HepG2 (cell line): ENCODE results near the gene TAB3. TPM values are rescaled to one million over a fixed set of nuclear protein-coding genes. Genes with fewer than 3 reads are reported as not detected.

ENCODE experiments used
- ATAC-seq: fragments of 200-7000 bp; cut with Tn5 transposase; 3 replicates; pipeline ENCODE4 v1.9.1; 2020; ENCODE audit warnings: mild to moderate bottlenecking, moderate library complexity
- BruUV-seq: library from RNA; stranded (reverse); fragments of 400-500 nt; replicated peaks from 2 replicates; lab custom pipeline; 2021; lab: Mats Ljungman, UMichigan
- CTCF ChIA-PET: fragments of 300-600 bp; formaldehyde crosslinking; extraction: SDS; loops from one replicate; lab custom pipeline; 2021; ENCODE audit warnings: low total read pairs, inconsistent platforms, low intra/inter-chr PET ratio; lab: Yijun Ruan, JAX
- POLR2A ChIA-PET: fragments of 350-600 bp; sonication (Branson Sonifier 250); formaldehyde crosslinking; loops from one replicate; lab custom pipeline; 2020; ENCODE audit warnings: antibody characterized with exemption, inconsistent platforms; lab: Yijun Ruan, JAX
- DNase-seq: peaks from one replicate; pipeline ENCODE4 v3.0.0-alpha.2; 2015; ENCODE audit warnings: low spot score
- FAIRE-seq: peaks from 3 replicates; lab custom pipeline; 2011; peaks lifted over from hg19 to GRCh38; lab: Jason Lieb, UNC
- H2AFZ ChIP-seq: one replicate; pipeline ENCODE4 v1.6.1; 2011; ENCODE audit warnings: low read length, inconsistent platforms
- H3K27ac ChIP-seq: fragments of 300-600 bp; 3 replicates; pipeline ENCODE4 v1.8.0; 2011; ENCODE audit warnings: mixed run types, mild to moderate bottlenecking, mixed read lengths, low read length, inconsistent platforms; ENCODE audit not compliant: insufficient read depth; ENCODE audit errors: extremely low read length
- H3K27me3 ChIP-seq, 2 experiments: fragments of 200-600 bp in 1 of 2; 2 replicates in 1 of 2; 3 replicates in 1 of 2; pipeline versions ENCODE4 v1.6.0 to v1.8.0; 2011; ENCODE audit warnings: low read length in 2 of 2, mild to moderate bottlenecking in 2 of 2, moderate library complexity in 2 of 2, inconsistent platforms in 1 of 2; ENCODE audit not compliant: insufficient read depth in 2 of 2, control insufficient read depth in 1 of 2
- H3K36me3 ChIP-seq, 2 experiments: fragments of 200-600 bp in 1 of 2; replicated peaks in 1 of 2; 2 replicates in 1 of 2; 3 replicates in 1 of 2; pipeline versions ENCODE4 v1.5.1 to v1.8.0; 2011; ENCODE audit warnings: low read length in 2 of 2, inconsistent platforms in 1 of 2; ENCODE audit not compliant: insufficient read depth in 2 of 2, control insufficient read depth in 1 of 2
- H3K4me1 ChIP-seq: 2 replicates; pipeline ENCODE4 v1.5.1; 2012; ENCODE audit warnings: low read length, inconsistent platforms; ENCODE audit not compliant: insufficient read depth
- H3K4me2 ChIP-seq: 2 replicates; pipeline ENCODE4 v1.6.0; 2011; ENCODE audit warnings: low read depth, low read length, inconsistent platforms
- H3K4me3 ChIP-seq, 3 experiments: fragments of 200-600 bp in 1 of 3; sonication (generic), shearing (Covaris generic) in 1 of 3; replicated peaks in 1 of 3; 2 replicates each; pipeline ENCODE4 v1.5.1; 2011 to 2016; ENCODE audit warnings: low read length in 3 of 3, inconsistent platforms in 2 of 3, low read depth in 2 of 3, mild to moderate bottlenecking in 2 of 3, control low read depth in 1 of 3, mixed read lengths in 1 of 3; ENCODE audit not compliant: insufficient read depth in 1 of 3
- H3K79me2 ChIP-seq: one replicate; pipeline ENCODE4 v1.6.1; 2011; ENCODE audit warnings: low read length, inconsistent platforms; ENCODE audit not compliant: insufficient read depth
- H3K9ac ChIP-seq: 2 replicates; pipeline ENCODE4 v1.6.0; 2011; ENCODE audit warnings: mild to moderate bottlenecking, low read depth, low read length, inconsistent platforms; ENCODE audit not compliant: insufficient read depth
- H3K9me3 ChIP-seq: 2 replicates; pipeline ENCODE4 v1.5.1; 2012; ENCODE audit warnings: mild to moderate bottlenecking, low read length
- H4K20me1 ChIP-seq: 2 replicates; pipeline ENCODE4 v1.6.0; 2011; ENCODE audit warnings: inconsistent platforms, mild to moderate bottlenecking, low read length, moderate library complexity; ENCODE audit not compliant: insufficient read depth
- AGO1 ChIP-seq: fragments of 200-400 bp; formaldehyde crosslinking; IDR thresholded peaks from 2 replicates; pipeline ENCODE4 v1.6.1; 2017; ENCODE audit warnings: mild to moderate bottlenecking, low read depth, low read length, moderate library complexity; ENCODE audit not compliant: poor library complexity, severe bottlenecking
- CBX5 ChIP-seq: sonication (generic); formaldehyde crosslinking; IDR thresholded peaks from 2 replicates; pipeline ENCODE4 v1.4.0; 2020; ENCODE audit warnings: missing genetic modification reagents, borderline replicate concordance
- CHD4 ChIP-seq: fragments of 200-600 bp; sonication (generic); IDR thresholded peaks from 2 replicates; pipeline ENCODE4 v1.7.0; 2017; ENCODE audit warnings: mild to moderate bottlenecking, low read length, borderline replicate concordance
- NR3C1 ChIP-seq: sonication (generic); formaldehyde crosslinking; IDR thresholded peaks from 2 replicates; pipeline ENCODE4 v1.4.0; 2020; ENCODE audit warnings: missing genetic modification reagents
- SMAD1 ChIP-seq: sonication (generic); formaldehyde crosslinking; IDR thresholded peaks from 2 replicates; pipeline ENCODE4 v1.4.0; 2020; ENCODE audit warnings: missing genetic modification reagents, low read depth, mild to moderate bottlenecking, borderline replicate concordance
- SMYD3 ChIP-seq: sonication (generic); formaldehyde crosslinking; IDR thresholded peaks from 2 replicates; pipeline ENCODE4 v1.8.1; 2023; ENCODE audit warnings: mild to moderate bottlenecking, missing genetic modification reagents
- SRSF1 ChIP-seq: fragments of 200-400 bp; formaldehyde crosslinking; optimal IDR thresholded peaks from 2 replicates; pipeline ENCODE3; 2017; ENCODE audit warnings: mild to moderate bottlenecking, low read depth, low read length, moderate library complexity
- ZNF136 ChIP-seq: sonication (generic); formaldehyde crosslinking; IDR thresholded peaks from 2 replicates; pipeline ENCODE4 v1.8.1; 2022; ENCODE audit warnings: low read depth, mild to moderate bottlenecking, moderate library complexity, missing genetic modification reagents
- ZNF572 ChIP-seq: sonication (generic); formaldehyde crosslinking; IDR thresholded peaks from 2 replicates; pipeline ENCODE4 v1.5.1; 2020; ENCODE audit warnings: mild to moderate bottlenecking, missing genetic modification reagents
- ZNF589 ChIP-seq: sonication (generic); formaldehyde crosslinking; conservative IDR thresholded peaks from 2 replicates; pipeline ENCODE4 v1.8.0; 2022; ENCODE audit warnings: mild to moderate bottlenecking, moderate library complexity, missing genetic modification reagents
- WGBS: methylation state at CpG from one replicate; pipeline ENCODE4 v1.1.6; 2017; ENCODE audit warnings: low lambda C conversion rate; 5-methylcytosine and 5-hydroxymethylcytosine counted together
- in situ Hi-C: cut with HindIII; loops from 2 replicates; pipeline ENCODE4 v1.10.0; 2017; ENCODE audit warnings: low pct_unique_long_range_greater_than_20kb; ENCODE audit not compliant: extremely low pct_ligation_motif_present
- intact Hi-C: fragments of 100-400 bp; cut with micrococcal nuclease; formaldehyde crosslinking; loops from one replicate; pipeline ENCODE4 v1.10.0; 2022; ENCODE audit not compliant: unreplicated experiment
- polyA plus RNA-seq, 8 experiments: library from polyadenylated mRNA; depleted of rRNA in 3 of 8; stranded (reverse) in 7 of 8; unstranded in 1 of 8; fragments of >200 nt; fragmentation: Illumina TruSeq in 4 of 8; extraction: Trizol in 4 of 8; gene quantifications; 2 replicates each; pipeline versions ENCODE4 v1.2.1 to v1.2.3, GENCODE V29; 2011 to 2016; ENCODE audit warnings: low read depth in 4 of 8, missing spikeins in 1 of 8, mixed read lengths in 1 of 8; ENCODE audit not compliant: insufficient read depth in 1 of 8
- total RNA-seq, 5 experiments: library from RNA; depleted of rRNA; stranded (reverse); fragments of >200 nt; fragmentation: Illumina TruSeq; extraction: Trizol; gene quantifications; 2 replicates each; pipeline ENCODE4 v1.2.3, GENCODE V29; 2016; ENCODE audit warnings: low read depth in 1 of 5
- TF ChIP-seq, protein P1 (sequence below): sonication (generic); formaldehyde crosslinking; conservative IDR thresholded peaks from 2 replicates; pipeline ENCODE4 v1.4.0; 2020; ENCODE audit warnings: mild to moderate bottlenecking, missing genetic modification reagents, moderate library complexity
- TF ChIP-seq, protein P2 (sequence below): sonication (generic); formaldehyde crosslinking; IDR thresholded peaks from 2 replicates; pipeline ENCODE4 v1.8.1; 2022; ENCODE audit warnings: low read depth, mild to moderate bottlenecking, missing genetic modification reagents

TAB3 gene
- total and polyA plus RNA-seq, 2 of the 13 experiments (the other 11 are each of a cell fraction or from before 2014, with no cell fraction given) = 27.2 to 59.8 TPM

DNA sequence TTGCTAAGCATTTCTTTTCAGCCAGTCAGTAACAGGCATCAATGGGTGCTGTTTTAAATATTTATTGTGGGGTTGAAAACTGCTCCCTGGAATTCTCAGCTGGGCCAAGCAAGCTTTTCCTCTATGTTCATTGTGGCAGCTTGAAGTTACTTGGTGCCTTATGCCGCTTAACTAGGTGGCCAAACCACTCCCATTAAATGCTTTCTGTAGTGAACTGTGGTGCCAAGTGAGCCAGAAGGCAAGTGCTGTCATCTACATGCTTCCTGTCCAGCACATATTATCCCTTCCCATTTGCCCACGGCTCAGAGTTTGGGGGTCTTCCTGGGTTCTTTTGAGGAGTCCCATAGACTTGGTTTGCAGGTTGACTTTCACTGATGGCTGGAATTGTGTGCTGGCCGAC lies 64.8 kb downstream of the TAB3 start:
- Histone ChIP-seq H3K4me3 (no peak overlapping the region), H3K79me2 (no peaks in the 10 kb centered on the region), H3K9ac (no peak overlapping the region), H3K9me3 (no peaks in the 10 kb centered on the region), H3K4me1 (0 out of 2 replicates have a peak, but pooled peaks cover 9% of the 10 kb centered on the region), H3K4me2 (no peak overlapping the region), H3K27ac (no peak overlapping the region), H4K20me1 (no peaks in the 10 kb centered on the region), H2AFZ (no peak overlapping the region), H3K36me3 (no peaks in the 10 kb centered on the region), H3K27me3 (no peaks in the 10 kb centered on the region)
- no TSS peak for BruUV-seq
- intact Hi-C loops = loop anchor here (5.0 kb wide), 1 partner anchor 213 kb away; no protein-coding TSS in a partner anchor
- no peak; the same call in 1 of the 3 replicates for ATAC-seq
- ChIA-PET CTCF (no interaction called here), POLR2A (no interaction called here)
- DNase-seq = no peak
- WGBS = 50% methylated on average over 2 of the region's 3 CpGs
- no peak for FAIRE-seq
- TF ChIP-seq, protein P1, sequence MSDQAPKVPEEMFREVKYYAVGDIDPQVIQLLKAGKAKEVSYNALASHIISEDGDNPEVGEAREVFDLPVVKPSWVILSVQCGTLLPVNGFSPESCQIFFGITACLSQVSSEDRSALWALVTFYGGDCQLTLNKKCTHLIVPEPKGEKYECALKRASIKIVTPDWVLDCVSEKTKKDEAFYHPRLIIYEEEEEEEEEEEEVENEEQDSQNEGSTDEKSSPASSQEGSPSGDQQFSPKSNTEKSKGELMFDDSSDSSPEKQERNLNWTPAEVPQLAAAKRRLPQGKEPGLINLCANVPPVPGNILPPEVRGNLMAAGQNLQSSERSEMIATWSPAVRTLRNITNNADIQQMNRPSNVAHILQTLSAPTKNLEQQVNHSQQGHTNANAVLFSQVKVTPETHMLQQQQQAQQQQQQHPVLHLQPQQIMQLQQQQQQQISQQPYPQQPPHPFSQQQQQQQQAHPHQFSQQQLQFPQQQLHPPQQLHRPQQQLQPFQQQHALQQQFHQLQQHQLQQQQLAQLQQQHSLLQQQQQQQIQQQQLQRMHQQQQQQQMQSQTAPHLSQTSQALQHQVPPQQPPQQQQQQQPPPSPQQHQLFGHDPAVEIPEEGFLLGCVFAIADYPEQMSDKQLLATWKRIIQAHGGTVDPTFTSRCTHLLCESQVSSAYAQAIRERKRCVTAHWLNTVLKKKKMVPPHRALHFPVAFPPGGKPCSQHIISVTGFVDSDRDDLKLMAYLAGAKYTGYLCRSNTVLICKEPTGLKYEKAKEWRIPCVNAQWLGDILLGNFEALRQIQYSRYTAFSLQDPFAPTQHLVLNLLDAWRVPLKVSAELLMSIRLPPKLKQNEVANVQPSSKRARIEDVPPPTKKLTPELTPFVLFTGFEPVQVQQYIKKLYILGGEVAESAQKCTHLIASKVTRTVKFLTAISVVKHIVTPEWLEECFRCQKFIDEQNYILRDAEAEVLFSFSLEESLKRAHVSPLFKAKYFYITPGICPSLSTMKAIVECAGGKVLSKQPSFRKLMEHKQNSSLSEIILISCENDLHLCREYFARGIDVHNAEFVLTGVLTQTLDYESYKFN (CRISPR knock-in tag) = no peak
- TF ChIP-seq, protein P2, sequence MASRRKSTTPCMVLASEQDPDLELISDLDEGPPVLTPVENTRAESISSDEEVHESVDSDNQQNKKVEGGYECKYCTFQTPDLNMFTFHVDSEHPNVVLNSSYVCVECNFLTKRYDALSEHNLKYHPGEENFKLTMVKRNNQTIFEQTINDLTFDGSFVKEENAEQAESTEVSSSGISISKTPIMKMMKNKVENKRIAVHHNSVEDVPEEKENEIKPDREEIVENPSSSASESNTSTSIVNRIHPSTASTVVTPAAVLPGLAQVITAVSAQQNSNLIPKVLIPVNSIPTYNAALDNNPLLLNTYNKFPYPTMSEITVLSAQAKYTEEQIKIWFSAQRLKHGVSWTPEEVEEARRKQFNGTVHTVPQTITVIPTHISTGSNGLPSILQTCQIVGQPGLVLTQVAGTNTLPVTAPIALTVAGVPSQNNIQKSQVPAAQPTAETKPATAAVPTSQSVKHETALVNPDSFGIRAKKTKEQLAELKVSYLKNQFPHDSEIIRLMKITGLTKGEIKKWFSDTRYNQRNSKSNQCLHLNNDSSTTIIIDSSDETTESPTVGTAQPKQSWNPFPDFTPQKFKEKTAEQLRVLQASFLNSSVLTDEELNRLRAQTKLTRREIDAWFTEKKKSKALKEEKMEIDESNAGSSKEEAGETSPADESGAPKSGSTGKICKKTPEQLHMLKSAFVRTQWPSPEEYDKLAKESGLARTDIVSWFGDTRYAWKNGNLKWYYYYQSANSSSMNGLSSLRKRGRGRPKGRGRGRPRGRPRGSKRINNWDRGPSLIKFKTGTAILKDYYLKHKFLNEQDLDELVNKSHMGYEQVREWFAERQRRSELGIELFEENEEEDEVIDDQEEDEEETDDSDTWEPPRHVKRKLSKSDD (CRISPR knock-in tag) = no peak
- TF ChIP-seq NR3C1 (CRISPR knock-in tag) (no peak), CBX5 (CRISPR knock-in tag) (no peak), SRSF1 (no peak), ZNF589 (no peak), SMAD1 (CRISPR knock-in tag) (no peak), ZNF572 (CRISPR knock-in tag) (no peak), ZNF136 (CRISPR knock-in tag) (no peak), CHD4 (no peak), AGO1 (no peak), SMYD3 (CRISPR knock-in tag) (no peak)
- in situ Hi-C loops = loop anchor here (10.0 kb wide), 1 partner anchor 89 kb away; no protein-coding TSS in a partner anchor
